Adrenal gland (tissue), 12 donors: ENCODE measurements around the gene AKAP13. TPM values are rescaled to one million over a fixed set of nuclear protein-coding genes. Genes with fewer than 3 reads are reported as not detected.

Source experiments
- DNase-seq, 7 donors: peaks; one replicate each; pipeline ENCODE4 v3.0.0-alpha.2; 2019 to 2020
- H3K27ac ChIP-seq, 5 donors: fragments of 200-600 bp; sonication (generic) in 4 of 5; 1 replicate in 3 of 5; 2 replicates in 2 of 5; pipeline versions ENCODE4 v1.5.1 to v1.8.0; 2016 to 2020; ENCODE audit warnings: mild to moderate bottlenecking in 1 of 5
- H3K27me3 ChIP-seq: fragments of 200-600 bp; 2 replicates; pipeline ENCODE4 v1.8.0; 2021
- H3K36me3 ChIP-seq, 2 donors: fragments of 200-600 bp; replicated peaks in 1 of 2; 1 replicate in 1 of 2; 2 replicates in 1 of 2; pipeline versions ENCODE4 v1.5.1 to v1.8.0; 2018 to 2022
- H3K4me1 ChIP-seq, 2 donors: fragments of 200-600 bp; replicated peaks in 1 of 2; 1 replicate in 1 of 2; 2 replicates in 1 of 2; pipeline versions ENCODE4 v1.5.1 to v1.8.0; 2018 to 2021
- H3K4me3 ChIP-seq, 4 donors: fragments of 200-600 bp; sonication (generic) in 3 of 4; one replicate each; pipeline ENCODE4 v1.5.1; 2016 to 2018
- H3K9me3 ChIP-seq, 3 donors: fragments of 200-600 bp; sonication (generic) in 1 of 3; replicated peaks in 1 of 3; 1 replicate in 2 of 3; 2 replicates in 1 of 3; pipeline versions ENCODE4 v1.5.1 to v1.8.0; 2016 to 2021
- POLR2A ChIP-seq, 2 donors: fragments of 450-650 bp; IDR thresholded peaks; one replicate each; pipeline ENCODE4 v1.6.1; 2017; ENCODE audit warnings: antibody characterized with exemption in 2 of 2, mild to moderate bottlenecking in 2 of 2, moderate library complexity in 1 of 2
- WGBS, 4 donors: extraction: QIAGEN DNeasy Blood & Tissue Kit in 2 of 4; methylation state at CpG; one replicate each; pipeline versions ENCODE4 v1.1.5 to v1.1.7; 2013 to 2017; 5-methylcytosine and 5-hydroxymethylcytosine counted together
- intact Hi-C, 2 donors: fragments of 100-400 bp; cut with DNase I; formaldehyde crosslinking; loops; one replicate each; pipeline versions ENCODE4 v1.14.1 to v1.15.0; 2022 to 2023
- polyA plus RNA-seq, 3 donors: library from polyadenylated mRNA; stranded (reverse); fragments of 200-250 nt in 2 of 3; fragments of 350-450 nt in 1 of 3; fragmentation: Illumina TruSeq in 1 of 3; extraction: RNeasy Lipid Tissue Mini Kit (QIAGEN cat#74804) in 1 of 3; gene quantifications; one replicate each; pipeline ENCODE4 v1.2.3, GENCODE V29; 2013 to 2014
- total RNA-seq, 9 donors: library from RNA; depleted of rRNA in 4 of 9; stranded (reverse); fragments of >200 nt in 4 of 9; fragments of 120-200 nt in 1 of 9; fragmentation: NEBNext Ultra II Directional in 1 of 9; extraction: Animal tissue kit (Norgen Biotek cat#: 25700) in 1 of 9; gene quantifications; one replicate each; pipeline versions ENCODE4 v1.1.0 to v1.2.4, GENCODE V29; 2013 to 2023
- TF ChIP-seq, protein P1 (sequence below), 6 experiments: fragments of 450-650 bp in 4 of 6; fragments of 200-600 bp in 2 of 6; sonication (generic) in 1 of 6; IDR thresholded peaks; 1 replicate in 5 of 6; 2 replicates in 1 of 6; pipeline versions ENCODE4 v1.5.1 to v1.8.0; 2016 to 2021; ENCODE audit warnings: antibody characterized with exemption in 6 of 6, mild to moderate bottlenecking in 2 of 6, moderate library complexity in 1 of 6
- donor health status: healthy with polysubstance abuse.
- donor health status: Bipolar disorder and iron deficiency.
- donor health status: DM: yes; HTN: yes; CAD: no.
- donor health status: DM: no; HTN: no; CAD: no.
- donor health status: DM: no; HTN: no; CAD: no.
- donor health status: DM: yes; HTN: yes; CAD: no.

The AKAP13 gene
- total and polyA plus RNA-seq, 12 donors = 42.7 to 144 (median 89.2) TPM

DNA sequence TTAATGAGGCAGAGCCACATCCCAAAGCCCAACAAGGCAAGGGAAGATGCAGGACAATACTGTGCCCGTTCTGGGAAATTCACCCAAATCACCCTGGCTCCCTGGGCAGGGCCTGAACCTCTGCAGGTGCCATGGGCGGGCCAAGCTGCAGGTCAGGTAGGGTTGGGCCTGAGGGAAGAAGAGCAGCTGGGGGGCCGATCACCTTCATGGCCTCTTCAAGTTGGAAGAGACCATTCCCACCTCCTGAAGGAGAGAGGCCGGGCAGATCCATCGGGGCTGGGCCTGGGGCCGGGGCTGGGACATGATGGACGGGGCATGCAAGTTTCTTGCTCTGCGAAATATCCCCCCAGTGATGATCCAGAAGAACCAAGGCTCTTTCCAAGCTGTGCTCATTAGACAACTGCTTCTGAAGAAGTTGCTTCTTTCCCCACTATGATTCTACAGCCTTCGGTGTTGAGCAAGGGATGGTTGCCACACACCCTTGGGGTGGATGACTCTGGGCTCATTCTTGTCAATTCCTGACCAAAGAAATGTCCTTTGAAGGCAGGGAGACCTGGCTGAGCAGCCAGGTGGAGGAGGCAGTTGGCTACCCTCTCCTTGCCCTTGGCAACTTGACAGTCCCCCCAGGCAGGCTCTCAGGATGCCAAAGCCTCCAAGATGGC is 376.1 kb downstream of the AKAP13 start:
- no peak for TF ChIP-seq POLR2A (IDR thresholded peaks at IDR 0.05)
- TF ChIP-seq, protein P1, sequence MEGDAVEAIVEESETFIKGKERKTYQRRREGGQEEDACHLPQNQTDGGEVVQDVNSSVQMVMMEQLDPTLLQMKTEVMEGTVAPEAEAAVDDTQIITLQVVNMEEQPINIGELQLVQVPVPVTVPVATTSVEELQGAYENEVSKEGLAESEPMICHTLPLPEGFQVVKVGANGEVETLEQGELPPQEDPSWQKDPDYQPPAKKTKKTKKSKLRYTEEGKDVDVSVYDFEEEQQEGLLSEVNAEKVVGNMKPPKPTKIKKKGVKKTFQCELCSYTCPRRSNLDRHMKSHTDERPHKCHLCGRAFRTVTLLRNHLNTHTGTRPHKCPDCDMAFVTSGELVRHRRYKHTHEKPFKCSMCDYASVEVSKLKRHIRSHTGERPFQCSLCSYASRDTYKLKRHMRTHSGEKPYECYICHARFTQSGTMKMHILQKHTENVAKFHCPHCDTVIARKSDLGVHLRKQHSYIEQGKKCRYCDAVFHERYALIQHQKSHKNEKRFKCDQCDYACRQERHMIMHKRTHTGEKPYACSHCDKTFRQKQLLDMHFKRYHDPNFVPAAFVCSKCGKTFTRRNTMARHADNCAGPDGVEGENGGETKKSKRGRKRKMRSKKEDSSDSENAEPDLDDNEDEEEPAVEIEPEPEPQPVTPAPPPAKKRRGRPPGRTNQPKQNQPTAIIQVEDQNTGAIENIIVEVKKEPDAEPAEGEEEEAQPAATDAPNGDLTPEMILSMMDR (IDR thresholded peaks at IDR 0.05) = no peak
- Histone ChIP-seq H3K27me3 (no peaks in the 10 kb centered on the region), H3K36me3 (no peaks in the 10 kb centered on the region), H3K27ac (no peak overlapping the region), H3K4me3 (no peak overlapping the region), H3K9me3 (no peaks in the 10 kb centered on the region), H3K4me1 (peaks cover 0 to 20% of the 10 kb centered on the region in 2 donors)
- WGBS, 4 donors = 90 to 100% (median 98%) methylated on average over 4 to 9 of the region's 9 CpGs
- peak in 2 of 7 donors; percentile 2 to 12 for DNase-seq
- intact Hi-C loops = loop anchor here in 1 of 2 donors (5.0 kb wide), 1 partner anchor 36 kb away; the partner anchor contains the start of gene KLHL25

DNA sequence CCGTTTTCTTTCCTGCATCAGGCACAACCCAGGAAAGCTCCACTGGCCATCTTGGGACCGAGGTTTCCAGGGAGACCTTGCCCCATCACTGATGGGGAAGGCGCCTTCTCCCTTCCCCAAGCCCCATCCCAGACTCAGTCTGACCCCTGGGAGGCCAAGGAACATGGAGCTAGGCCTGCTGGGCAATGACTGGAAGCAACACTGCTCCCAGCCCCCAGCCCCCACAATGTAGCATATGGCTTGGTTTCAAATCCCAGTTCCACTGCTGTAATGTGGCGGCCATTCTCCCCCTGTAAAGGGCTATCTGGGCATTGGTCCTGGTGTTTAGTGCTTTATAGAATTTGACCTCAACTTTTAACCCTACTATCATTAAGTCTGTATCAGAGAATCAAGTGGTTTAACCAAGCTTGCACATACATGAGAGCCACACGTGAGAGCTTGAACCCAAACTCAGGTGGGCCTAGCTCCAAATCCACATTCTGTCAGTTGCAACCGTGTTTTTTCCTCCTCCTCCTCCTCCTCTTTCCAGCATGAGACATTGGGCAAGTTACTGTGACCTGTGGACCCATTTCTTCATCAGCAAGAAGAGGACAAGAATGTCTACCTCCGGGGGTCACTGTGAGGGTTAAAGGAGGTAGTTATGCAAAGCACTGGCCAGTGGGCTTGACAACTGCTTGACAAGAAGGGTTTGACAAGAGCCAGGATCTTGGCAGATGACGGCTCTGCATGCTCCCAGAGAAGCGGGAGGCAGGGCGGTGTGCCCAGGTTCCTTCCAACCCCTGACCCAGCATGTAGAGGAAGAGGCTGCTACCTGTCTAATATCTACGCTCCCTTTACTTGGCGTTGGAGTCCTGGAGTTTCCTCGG is 376.9 kb downstream of the AKAP13 start:
- WGBS, 4 donors = 90 to 98% (median 93%) methylated on average over 9 to 13 of the region's 13 CpGs
- H3K4me1 ChIP-seq = peaks cover 0 to 15% of the 10 kb centered on the region in 2 donors
- H3K27ac ChIP-seq = no peak overlapping the region

DNA sequence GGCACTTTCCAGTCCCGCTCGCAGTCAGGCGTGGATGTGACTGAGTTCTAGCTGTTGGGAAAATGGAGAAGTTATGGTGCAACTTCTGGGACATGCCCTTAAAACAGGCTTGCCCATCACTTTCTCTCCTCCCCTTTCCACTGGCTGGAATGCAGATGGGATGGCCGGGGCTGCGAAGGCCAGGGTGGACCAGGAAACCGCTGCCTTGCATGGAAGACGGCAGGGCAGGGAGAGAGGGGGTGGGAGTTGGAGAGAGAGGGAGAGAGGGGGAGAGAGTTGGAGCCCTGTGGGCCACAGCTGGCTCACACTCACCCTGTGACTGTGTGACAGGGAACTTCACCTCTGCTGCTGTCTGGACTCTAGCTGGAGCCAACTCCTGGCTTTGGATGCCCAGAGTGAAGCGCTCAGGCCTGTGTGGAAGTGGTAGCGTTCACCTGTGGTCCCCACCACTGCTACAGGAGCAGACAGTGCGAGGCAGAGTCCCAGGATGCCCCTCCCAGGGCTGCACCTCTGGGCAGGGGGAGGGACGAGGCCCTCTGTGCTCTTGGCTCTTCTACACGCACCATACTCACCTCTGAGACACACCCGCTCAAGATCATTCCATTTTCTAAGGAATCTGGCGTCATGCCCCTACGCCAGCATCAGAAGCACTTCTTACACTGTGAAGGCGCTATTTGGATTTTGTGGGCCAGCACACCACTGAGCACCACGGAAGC is 377.7 kb downstream of the AKAP13 start:
- Histone ChIP-seq H3K4me3 (no peak overlapping the region), H3K36me3 (no peaks in the 10 kb centered on the region), H3K4me1 (peaks cover 0 to 15% of the 10 kb centered on the region in 2 donors), H3K9me3 (no peaks in the 10 kb centered on the region), H3K27me3 (no peaks in the 10 kb centered on the region), H3K27ac (no peak overlapping the region)
- DNase-seq = no peak
- TF ChIP-seq POLR2A (IDR thresholded peaks at IDR 0.05) = no peak
- TF ChIP-seq, protein P1 (IDR thresholded peaks at IDR 0.05) = no peak
- intact Hi-C loops = loop anchor here in 1 of 2 donors (5.0 kb wide), 1 partner anchor 34 kb away; the partner anchor contains the start of gene KLHL25
- 95 to 96% (median 95%) methylated on average over 12 to 17 of the region's 17 CpGs for WGBS, 4 donors

More for the DNA sequence above, 376.9 kb downstream of the AKAP13 start:
- TF ChIP-seq POLR2A (IDR thresholded peaks at IDR 0.05) = no peak
- Histone ChIP-seq H3K27me3 (no peaks in the 10 kb centered on the region), H3K36me3 (no peaks in the 10 kb centered on the region), H3K9me3 (no peaks in the 10 kb centered on the region), H3K4me3 (no peak overlapping the region)
- peak in 1 of 7 donors; percentile 2 for DNase-seq
- intact Hi-C loops = loop anchor here in 1 of 2 donors (5.0 kb wide), 1 partner anchor 35 kb away; the partner anchor contains the start of gene KLHL25

GRCh38 chr15:85758655-85758978 is 378.2 kb downstream of the AKAP13 start:
- TF ChIP-seq POLR2A (IDR thresholded peaks at IDR 0.05) = no peak
- TF ChIP-seq, protein P1 (IDR thresholded peaks at IDR 0.05) = no peak
- Histone ChIP-seq H3K9me3 (no peaks in the 10 kb centered on the region), H3K4me1 (peaks cover 0 to 15% of the 10 kb centered on the region in 2 donors), H3K27ac (no peak overlapping the region), H3K4me3 (no peak overlapping the region), H3K36me3 (no peaks in the 10 kb centered on the region), H3K27me3 (no peaks in the 10 kb centered on the region)
- DNase-seq = no peak
- intact Hi-C loops = loop anchor here in 1 of 2 donors (5.0 kb wide), 1 partner anchor 34 kb away; the partner anchor contains the start of gene KLHL25
- 91 to 97% (median 96%) methylated on average over 14 to 21 of the region's 21 CpGs for WGBS, 4 donors
